HS-5 (cell line): Measurements from ENCODE around the gene HOXC10.

Source experiments
- DNase-seq: peaks from one replicate; pipeline ENCODE4 v3.0.0-alpha.2; 2012; ENCODE audit warnings: low read depth

Gene HOXC10

DNA sequence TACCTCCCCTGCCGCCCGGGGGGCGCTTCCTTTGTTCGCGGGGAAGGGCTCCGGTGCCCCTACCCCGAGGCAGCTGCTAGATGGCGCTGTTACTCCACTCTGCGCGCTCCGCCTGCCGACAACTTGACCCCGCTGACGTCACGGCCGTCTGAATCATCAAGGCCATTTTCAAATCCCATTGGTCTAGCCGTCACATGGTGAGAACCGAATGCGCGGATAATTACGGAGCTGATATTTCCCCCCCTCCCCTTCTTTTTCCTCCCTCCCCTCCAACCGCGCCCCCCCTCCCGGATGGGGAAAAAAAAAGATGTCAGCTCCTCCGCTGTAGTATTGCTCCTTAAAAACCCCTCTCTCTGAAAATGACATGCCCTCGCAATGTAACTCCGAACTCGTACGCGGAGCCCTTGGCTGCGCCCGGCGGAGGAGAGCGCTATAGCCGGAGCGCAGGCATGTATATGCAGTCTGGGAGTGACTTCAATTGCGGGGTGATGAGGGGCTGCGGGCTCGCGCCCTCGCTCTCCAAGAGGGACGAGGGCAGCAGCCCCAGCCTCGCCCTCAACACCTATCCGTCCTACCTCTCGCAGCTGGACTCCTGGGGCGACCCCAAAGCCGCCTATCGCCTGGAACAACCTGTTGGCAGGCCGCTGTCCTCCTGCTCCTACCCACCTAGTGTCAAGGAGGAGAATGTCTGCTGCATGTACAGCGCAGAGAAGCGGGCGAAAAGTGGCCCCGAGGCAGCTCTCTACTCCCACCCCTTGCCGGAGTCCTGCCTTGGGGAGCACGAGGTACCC is at the start of gene HOXC10:
Gene HOXC10 (plus strand): TSS at position 246 of the 791 bp plus-strand sequence. CDS start 114 bp downstream, at position 360.
- peak; percentile 95 for DNase-seq

DNA sequence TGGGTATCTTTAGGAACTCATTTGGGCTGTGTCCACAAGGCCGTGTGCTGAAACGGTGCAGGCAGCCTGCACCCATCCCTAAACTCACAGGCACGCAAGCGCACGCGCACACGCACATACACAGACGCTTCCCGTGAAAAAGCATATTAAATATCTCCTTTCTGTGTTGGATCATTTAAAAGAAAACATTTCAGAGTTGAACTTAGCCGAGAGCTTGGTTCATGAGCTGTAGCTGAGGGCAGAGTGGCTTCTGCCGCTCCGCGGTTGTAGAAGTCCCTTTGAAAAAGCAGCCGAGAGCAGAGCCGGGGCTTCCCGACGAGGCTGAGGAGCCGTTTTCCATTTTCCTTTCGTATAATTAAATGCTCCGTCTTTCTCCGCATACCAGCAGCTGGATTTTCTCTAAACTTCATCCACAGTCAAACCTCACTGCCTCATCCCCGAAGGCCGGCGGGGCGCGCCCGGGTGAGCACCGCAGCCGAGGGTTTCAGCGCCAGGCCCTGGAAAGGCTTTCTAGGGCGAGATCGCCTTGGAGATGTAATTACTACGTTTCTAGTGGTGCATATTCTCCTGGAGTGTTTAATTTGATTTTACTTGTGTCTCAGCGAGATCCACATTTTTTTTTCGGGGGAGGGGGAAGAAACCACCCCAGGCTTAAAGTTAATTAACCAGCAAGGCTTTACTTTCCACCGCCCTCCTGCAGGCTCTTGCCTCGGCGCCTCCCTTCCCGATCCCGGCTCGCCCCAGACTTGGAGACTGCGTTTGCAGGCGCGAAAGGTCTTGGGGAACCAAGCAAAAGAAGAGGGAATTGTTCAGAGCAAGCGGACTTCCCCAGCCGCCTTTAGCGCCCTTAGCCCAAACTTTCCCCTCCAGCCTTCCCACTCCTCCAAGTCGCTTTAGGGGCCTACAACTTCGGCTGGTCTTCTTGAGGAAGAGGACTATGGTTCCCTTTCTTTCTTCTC is 49.3 kb upstream of the HOXC10 start:
- no peak for DNase-seq

DNA sequence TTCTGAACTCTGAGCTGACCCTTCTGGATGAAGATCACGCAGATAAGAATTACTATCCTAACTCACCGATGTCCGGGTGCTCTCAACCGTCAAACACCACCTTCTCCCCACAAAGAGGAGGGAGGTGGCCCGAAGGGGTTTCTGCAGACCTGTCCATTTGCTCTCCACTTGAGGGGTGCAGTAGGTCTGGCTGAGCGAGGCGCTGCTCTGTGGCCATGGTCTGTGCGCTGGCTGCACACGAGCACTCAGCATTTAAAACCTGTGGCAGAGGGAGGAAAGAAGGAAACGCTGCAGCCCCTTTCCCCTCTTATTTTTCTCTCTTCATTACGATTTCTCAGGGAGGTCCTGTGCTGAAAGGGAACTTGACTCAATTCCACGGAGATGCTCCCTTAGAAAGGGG is 47.8 kb upstream of the HOXC10 start:
- no peak for DNase-seq

DNA sequence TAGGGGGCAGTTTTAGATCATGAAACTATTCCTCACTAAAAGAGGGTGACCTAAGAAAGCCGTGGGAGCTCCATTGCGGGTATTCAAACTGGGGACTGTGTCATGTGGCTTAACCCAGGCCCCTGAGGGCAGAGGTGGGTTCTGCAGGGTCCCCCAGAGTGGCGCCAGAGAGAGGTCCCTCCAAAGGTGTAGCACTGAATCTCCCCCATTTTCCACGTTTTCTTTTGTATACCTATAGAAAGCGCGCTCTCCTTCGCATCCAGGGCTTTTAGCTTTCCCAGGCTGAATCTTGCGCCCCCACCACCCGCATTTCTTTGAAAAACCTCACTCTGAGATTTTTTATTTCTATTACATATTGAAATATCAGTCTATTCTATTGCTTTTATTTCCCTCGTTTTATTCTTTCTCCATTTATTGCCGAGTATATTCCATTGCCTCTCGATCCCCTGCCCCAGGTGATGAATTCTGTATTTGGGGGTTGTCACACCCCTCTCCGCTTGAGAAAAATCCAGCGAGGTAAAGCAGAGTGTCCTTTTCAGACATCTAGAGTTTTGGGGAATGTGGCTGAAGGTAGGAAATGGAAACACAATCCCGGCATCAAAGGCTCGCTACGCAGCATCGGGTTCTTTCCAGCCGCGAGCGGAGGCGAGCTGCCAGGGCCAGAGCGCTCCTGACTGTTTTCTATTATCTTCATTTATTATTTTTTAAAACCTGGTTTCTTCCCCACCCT is 47.2 kb upstream of the HOXC10 start:
- no peak for DNase-seq

DNA sequence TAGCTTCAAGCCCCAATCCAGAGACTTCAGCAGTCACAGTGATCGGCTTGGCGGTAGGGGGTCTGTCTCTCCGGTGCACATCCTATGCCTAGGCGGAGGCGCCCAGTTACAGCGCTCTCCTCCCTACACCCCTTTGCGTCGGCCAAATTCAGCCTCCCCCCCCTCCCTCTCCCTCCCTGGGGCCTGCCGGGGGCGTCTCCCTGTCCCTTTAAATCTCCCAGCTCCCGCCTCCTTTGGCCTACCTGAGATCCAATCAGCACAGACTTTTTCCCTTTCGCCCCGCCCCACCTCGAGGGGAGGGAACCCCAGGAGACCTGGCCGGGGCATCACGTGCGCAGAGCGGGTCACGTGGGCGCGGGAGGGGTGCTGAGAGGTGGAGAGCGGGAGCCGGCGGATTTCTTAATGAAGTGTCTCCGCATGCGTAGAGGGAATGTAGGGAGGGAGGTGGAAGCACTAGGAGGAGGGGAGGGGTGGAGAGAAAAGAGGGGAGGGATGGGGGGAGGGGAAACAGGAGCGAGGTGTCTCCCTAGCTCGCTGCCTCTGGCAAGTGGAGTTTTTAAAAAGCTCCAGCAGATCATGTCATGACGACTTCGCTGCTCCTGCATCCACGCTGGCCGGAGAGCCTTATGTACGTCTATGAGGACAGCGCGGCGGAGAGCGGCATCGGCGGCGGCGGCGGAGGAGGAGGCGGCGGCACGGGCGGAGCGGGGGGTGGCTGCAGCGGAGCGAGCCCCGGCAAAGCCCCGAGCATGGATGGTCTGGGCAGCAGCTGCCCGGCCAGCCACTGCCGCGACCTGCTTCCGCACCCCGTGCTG is 46.4 kb upstream of the HOXC10 start, which contains the start of gene HOXC13:
Gene HOXC13 (plus strand): TSS at position 506 of the 815 bp plus-strand sequence. CDS start 76 bp downstream, at position 582.
- peak; percentile 96 for DNase-seq

DNA sequence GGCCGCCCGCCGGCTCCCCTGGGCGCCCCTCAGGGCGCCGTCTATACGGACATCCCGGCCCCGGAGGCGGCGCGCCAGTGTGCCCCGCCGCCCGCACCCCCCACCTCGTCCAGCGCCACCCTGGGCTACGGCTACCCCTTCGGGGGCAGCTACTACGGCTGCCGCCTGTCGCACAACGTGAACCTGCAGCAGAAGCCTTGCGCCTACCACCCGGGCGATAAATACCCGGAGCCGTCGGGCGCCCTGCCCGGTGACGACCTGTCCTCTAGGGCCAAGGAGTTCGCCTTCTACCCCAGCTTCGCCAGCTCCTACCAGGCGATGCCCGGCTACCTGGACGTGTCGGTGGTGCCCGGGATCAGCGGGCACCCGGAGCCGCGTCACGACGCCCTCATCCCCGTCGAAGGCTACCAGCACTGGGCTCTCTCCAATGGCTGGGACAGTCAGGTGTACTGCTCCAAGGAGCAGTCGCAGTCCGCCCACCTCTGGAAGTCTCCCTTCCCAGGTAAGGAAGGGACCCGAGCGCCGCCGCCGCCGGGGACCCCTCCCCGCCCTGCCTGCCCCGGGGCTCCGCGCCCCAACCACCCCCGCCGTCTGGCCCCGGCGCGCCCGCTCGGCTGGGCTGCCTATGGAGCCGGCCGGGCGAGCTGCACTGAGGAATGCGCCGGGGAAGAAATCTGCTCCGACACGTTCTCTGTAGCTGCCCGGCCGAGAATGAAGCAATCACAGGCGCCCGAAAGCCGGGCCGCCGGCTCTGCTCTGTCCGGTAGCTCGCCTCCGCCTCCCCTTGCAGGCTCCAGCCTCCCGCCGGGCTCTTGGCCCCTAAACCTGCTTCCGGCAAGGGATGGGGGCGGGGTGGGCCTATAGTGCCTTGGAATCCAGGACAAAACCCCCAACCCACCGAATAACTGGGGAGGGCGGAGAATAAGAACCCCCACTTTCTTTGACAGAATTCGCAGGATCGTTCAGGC is 45.5 kb upstream of the HOXC10 start:
- DNase-seq: no peak

DNA sequence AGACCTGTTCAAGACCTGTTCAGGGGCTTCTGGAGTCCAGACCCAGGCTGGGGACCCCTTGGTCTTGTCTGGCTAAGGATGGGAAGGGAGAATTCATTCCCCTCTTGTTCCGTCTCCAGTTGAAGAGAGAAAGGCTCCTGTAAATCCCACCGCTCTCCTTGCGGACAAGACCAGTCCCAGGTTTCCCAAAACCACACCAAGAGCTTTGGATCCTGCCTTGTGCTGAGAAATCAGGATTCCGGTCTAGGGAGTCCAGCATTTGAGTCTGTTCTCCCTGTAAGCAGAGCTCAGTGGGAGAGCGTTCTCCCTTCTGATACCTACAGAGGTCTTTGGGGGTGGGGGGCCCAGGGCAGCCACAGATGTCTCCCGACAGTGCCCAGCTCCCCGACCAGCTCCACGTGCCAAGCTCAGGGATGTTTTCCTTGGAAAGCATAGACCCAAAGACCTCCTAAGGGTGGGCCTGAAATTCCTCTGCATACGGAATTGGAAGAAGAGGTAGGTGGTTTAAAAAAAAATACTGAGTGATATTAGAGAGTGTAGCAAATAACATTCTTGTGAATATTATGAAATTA is 44.4 kb upstream of the HOXC10 start:
- DNase-seq: no peak

DNA sequence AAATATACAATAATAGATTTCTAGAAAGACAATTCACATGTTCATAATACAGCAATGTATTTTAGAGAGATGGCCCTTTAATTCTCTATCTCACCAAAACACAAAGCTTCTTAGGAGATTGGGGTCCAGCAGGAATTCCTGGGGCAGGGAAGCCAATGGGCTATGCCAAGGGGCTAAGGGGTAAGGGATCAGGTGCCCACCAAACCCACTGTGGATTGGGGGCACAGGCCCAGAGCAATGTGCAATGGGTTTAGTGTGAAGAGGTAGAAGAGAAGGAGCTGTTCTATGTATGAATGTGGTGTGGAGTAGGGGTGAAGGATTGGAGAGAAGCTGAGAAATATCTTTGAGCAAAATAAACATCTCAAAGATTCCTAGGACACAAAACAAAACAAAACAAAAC is 43.8 kb upstream of the HOXC10 start:
- DNase-seq: no peak

DNA sequence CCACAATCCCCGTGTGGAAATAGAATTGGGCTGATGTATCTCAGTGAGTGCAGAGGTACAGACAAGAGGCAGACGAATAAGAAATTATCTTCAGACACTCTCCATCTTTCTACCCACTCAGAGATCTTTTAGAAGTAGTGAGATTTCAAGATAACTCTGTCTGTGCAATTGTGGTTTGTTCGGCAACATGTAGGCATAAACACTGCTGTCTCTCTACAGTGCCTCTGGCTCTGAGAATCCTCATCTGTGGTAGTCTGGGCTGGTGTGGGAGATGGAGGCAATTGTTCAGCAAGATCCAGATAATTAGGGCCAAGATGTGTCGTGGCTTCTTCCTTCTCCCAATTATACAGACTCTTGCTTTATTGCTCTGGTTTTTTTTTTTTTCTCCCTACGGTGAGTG is 43.2 kb upstream of the HOXC10 start:
- DNase-seq: no peak

DNA sequence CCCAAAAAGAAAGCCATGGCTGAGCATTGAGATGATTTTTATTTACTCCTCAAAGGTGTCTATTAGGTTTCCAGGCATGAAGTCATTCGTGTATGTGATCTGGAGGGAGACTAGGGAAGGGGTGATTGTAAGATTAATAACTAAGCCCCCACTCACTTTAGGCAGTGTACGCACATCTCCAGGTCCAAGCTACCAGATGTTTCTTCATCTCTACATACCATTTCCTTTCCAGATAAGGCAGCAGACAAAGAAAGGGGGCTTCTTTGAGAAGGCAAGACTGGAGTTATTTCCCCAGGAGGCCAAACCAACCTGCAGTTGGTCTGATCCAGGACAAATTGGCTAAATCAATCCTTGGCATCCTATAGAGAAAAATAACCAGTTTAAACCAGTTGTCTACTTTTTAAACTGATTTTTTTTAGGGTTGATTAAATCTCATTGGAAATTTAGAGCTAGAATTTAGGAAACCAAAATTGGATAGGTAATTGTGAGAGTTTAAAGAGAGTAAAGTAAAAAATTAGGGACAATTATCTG is 42.4 kb upstream of the HOXC10 start:
- DNase-seq: no peak

DNA sequence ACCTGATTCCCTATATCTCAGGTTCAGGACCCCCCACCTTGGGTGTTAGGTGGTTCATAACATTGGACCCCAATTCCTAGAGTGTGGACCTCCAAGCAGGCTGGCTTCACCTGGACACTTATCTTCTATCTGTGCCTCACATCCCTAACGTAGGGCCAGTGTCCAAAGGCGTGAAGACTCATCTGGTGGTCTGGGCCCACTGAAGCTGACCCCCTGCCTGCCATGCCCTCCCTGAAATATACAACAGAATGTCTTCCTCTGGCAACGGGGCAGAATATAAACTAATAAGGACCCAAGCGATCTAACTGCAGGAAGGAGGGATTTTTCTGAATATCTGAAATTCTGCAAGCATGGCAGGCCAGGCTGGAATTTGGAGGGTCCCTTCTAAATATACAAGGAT is 40.7 kb upstream of the HOXC10 start:
- DNase-seq: no peak

DNA sequence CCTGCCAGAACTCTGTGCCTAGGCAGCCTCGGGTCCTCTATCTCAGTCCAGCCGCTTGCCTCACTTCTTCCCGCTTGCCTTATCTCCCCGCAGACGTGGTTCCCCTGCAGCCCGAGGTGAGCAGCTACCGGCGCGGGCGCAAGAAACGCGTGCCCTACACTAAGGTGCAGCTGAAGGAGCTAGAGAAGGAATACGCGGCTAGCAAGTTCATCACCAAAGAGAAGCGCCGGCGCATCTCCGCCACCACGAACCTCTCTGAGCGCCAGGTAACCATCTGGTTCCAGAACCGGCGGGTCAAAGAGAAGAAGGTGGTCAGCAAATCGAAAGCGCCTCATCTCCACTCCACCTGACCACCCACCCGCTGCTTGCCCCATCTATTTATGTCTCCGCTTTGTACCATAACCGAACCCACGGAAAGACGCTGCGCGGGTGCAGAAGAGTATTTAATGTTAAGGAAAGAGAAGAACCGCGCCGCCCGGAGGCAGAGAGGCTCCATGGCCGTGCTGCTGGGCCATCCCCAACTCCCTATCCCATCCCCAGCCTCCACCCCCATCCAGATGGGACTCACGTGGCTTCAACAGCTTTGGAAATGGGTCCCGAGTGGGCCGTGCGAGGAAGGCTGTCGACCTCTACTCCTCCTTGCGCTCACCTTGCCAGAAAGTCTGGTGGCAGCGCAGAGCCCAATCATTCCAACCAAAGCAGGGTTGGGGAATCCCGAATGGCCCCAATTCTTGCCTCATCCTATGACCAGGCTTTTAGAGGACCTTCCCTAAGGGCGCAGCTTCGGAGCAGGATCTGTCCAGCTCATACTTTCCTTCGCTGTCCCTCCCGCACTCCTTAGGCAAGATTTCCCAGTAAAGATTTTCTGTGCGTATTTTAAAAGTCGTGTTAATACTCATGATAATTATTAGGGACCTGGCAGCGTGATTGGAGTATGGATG is 39.8 kb upstream of the HOXC10 start:
- DNase-seq: no peak

DNA sequence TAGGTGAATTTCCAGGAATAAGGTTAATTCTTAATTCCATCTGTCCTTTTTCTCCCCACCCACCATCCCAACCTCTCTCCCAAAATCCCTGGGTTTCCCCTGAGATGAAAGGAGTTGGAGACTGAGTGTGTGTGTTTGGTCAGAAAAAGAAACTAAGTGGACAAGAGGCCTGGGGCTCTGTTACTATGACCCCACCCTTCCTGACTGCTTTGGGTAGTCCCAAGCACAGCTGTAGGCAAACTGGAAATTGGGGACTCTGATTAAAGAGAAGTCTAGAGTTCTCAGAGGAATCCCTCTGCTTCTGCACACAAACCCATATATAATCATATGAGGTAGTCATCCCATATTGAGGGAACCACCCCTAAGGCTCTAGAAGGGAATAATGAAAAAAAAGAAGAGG is 37.2 kb upstream of the HOXC10 start:
- DNase-seq: no peak

DNA sequence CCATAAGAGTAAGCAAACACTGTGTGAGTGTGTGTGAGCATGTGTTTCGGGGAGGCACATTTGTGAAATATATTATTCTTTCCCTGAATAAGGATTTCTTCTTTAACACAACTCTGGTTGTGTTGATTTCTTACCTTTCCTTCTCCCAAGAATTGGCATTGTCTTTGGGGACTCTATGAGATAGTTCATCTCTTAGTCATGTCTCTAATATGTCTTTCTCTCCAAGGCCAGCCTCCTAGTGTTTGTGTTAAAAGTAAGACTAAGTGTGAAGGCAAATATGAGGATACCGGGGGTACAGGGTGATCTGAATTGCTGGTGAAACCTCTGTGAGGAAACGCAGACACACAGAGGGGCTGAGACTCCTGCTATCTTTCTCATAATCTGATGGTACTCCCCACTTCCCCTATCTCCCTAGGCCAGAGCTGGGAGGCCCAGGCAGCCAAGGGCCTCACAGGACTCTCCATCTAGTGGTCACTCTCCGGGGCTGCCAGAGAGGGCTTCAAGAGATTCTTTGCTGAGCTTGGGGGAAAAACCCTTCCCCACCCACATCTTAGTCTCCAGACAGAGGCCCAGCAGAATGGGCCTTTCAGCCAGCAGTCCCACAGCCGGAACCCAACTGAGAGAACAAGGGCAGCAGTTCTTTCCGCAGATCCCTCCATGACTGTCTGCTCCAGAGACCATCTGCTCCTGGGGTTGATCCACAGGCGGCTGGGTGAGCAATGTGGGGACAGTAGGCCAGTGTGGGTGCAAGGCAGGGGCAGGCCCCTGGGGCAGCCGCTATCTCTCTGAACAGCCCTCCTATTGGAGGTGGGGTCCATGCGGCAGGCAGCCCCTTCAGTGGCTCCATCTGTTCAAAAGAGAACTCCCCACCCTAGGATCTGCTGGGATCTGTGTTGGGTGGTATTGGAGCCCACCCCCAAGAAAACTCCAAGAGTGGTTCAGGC is 36.0 kb upstream of the HOXC10 start:
- no peak for DNase-seq

DNA sequence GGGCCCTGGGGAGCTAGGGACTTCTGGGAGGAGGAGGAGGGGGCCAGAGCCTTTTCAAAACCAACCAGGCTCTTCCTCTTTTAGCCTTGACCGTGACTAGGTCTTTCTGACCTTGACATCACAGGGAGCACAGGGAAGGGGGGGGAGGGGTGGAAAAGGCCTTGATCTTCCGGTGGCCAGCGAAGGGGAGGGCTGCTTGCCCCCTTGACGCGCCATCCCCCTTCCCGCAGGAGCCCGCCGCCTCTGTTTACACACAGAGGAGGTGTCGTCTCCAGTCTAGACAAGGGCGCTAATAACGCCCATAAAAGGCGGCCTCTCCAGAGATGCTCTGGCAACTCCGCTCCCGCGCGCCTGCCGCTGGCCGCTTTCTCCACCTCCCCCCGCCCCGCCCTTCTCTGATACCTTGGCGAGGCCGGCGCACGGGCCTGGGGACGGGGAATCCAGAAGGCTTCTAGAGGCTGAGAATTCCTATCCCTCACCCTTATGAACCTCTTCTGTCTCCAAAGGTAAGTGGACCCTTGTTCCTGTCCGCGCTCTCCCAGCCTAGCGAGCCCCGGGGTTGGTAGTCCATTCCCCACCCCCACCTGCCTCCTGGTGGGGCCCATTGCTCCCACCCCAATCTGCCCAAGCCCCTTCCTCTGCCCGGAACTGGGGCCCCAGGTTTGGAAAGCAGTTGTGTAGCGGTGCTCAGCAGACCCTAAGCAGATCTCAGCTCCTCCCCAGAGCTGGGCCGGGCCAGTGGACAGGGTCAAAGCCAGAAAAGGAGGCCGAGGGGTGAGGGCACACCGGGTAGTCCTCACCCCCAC is 35.1 kb upstream of the HOXC10 start:
- no peak for DNase-seq

DNA sequence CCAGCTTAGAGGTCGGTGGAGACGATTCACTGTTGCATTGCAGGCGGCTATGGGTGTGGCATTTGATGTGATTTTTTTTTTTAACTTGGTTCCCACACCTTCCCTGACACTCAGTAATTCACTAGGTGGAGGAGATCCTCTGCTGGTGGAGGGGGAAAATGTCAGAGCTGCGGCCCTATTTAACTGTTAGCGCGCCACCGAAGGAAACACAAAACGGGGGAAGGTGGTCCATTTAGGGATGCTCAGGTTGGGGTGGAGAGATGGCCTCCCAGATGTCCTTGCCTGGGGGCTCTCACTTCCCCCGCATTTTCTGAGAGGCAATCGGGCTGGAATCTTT is 34.5 kb upstream of the HOXC10 start:
- DNase-seq: no peak
